Omental fat pad (tissue), 4 donors: ENCODE measurements around the gene TASOR2. TPM values are rescaled to one million over a fixed set of nuclear protein-coding genes. Genes with fewer than 3 reads are reported as not detected.

Experiments used
- ATAC-seq: fragments of 150-250 bp; one replicate; pipeline ENCODE4 v1.9.1; 2016; ENCODE audit warnings: mild to moderate bottlenecking, moderate library complexity; ENCODE audit not compliant: low FRiP score
- DNase-seq: peaks from one replicate; pipeline ENCODE4 v3.0.0-alpha.2; 2019; ENCODE audit warnings: low spot score
- CTCF ChIP-seq, 3 donors: fragments of 450-650 bp; IDR thresholded peaks; one replicate each; pipeline ENCODE4 v1.5.1; 2016 to 2017; ENCODE audit warnings: antibody characterized with exemption in 3 of 3, mild to moderate bottlenecking in 3 of 3, moderate library complexity in 2 of 3
- total RNA-seq, 4 donors: library from RNA; depleted of rRNA; stranded (reverse); fragments of >200 nt; gene quantifications; one replicate each; pipeline ENCODE4 v1.1.0, GENCODE V29; 2016

TASOR2 gene
- 100 to 1,000 TPM in 1 of 4 donors, 10 to 100 TPM in 3; 54.5 to 185 (median 81.9) TPM for total RNA-seq

GRCh38 chr10:5684318-5684970 lies at the start of gene TASOR2:
TASOR2 (plus strand) TSS chr10:5684838; CDS start chr10:5720643, 35,805 bp downstream.
- peak; percentile 96 for ATAC-seq
- peak; percentile 85 for DNase-seq
- TF ChIP-seq CTCF (IDR thresholded peaks at IDR 0.05), result no peak

- DNase-seq, result no peak
- no peak for ATAC-seq
- no peak for TF ChIP-seq CTCF (IDR thresholded peaks at IDR 0.05)
Observed at GRCh38 chr10:5634918-5635317, 49.7 kb upstream of the TASOR2 start.

- no peak for TF ChIP-seq CTCF (IDR thresholded peaks at IDR 0.05)
- no peak for DNase-seq
- ATAC-seq, result no peak
Observed at GRCh38 chr10:5638494-5638893, 46.1 kb upstream of the TASOR2 start.

- ATAC-seq (no peak), DNase-seq (no peak)
- TF ChIP-seq CTCF (IDR thresholded peaks at IDR 0.05), result no peak
Observed at GRCh38 chr10:5639066-5639465, 45.6 kb upstream of the TASOR2 start.

GRCh38 chr10:5640036-5640435 lies 44.6 kb upstream of the TASOR2 start:
- no peak for DNase-seq
- TF ChIP-seq CTCF (IDR thresholded peaks at IDR 0.05), result no peak

GRCh38 chr10:5640501-5640900 lies 44.1 kb upstream of the TASOR2 start:
- no peak for ATAC-seq
- no peak for TF ChIP-seq CTCF (IDR thresholded peaks at IDR 0.05)
- DNase-seq, result no peak

More at GRCh38 chr10:5640036-5640435, 44.6 kb upstream of the TASOR2 start:
- no peak for ATAC-seq

GRCh38 chr10:5641501-5641900 lies 43.1 kb upstream of the TASOR2 start:
- no peak for TF ChIP-seq CTCF (IDR thresholded peaks at IDR 0.05)
- DNase-seq, result no peak
- no peak for ATAC-seq
